HepG2 (cell line): ENCODE measurements around the gene HIGD1A. TPM values are rescaled to one million over a fixed set of nuclear protein-coding genes. Genes with fewer than 3 reads are reported as not detected.

ENCODE experiments used
- GATA4 ChIP-seq: sonication (generic); IDR thresholded peaks from 2 replicates; pipeline ENCODE4 v1.6.1; 2016; ENCODE audit warnings: antibody characterized with exemption, low read depth, borderline replicate concordance
- GATAD2A ChIP-seq: IDR thresholded peaks from 2 replicates; pipeline ENCODE4 v1.6.1; 2016
- MAF1 ChIP-seq: sonication (generic); formaldehyde crosslinking; IDR thresholded peaks from 2 replicates; pipeline ENCODE4 v1.5.0; 2020; ENCODE audit warnings: missing genetic modification reagents, borderline replicate concordance
- SKIL ChIP-seq: sonication (generic); formaldehyde crosslinking; IDR thresholded peaks from 2 replicates; pipeline ENCODE4 v1.8.0; 2022; ENCODE audit warnings: missing genetic modification reagents, mild to moderate bottlenecking, moderate library complexity, borderline replicate concordance
- TCF7 ChIP-seq: sonication (generic); IDR thresholded peaks from 2 replicates; pipeline ENCODE4 v1.6.1; 2016; ENCODE audit warnings: antibody characterized with exemption, low read depth
- TFAP4 ChIP-seq: sonication (generic); IDR thresholded peaks from 2 replicates; pipeline ENCODE4 v1.6.1; 2016; ENCODE audit warnings: low read depth, borderline replicate concordance
- THRA ChIP-seq: sonication (generic); formaldehyde crosslinking; IDR thresholded peaks from 2 replicates; pipeline ENCODE4 v1.4.0; 2020; ENCODE audit warnings: missing genetic modification reagents, borderline replicate concordance
- ZBTB2 ChIP-seq: sonication (generic); formaldehyde crosslinking; IDR thresholded peaks from 2 replicates; pipeline ENCODE4 v1.8.0; 2022; ENCODE audit warnings: low read depth, missing genetic modification reagents
- ZKSCAN5 ChIP-seq: sonication (generic); formaldehyde crosslinking; IDR thresholded peaks from 2 replicates; pipeline ENCODE4 v1.5.1; 2020; ENCODE audit warnings: mild to moderate bottlenecking, missing genetic modification reagents
- ZNF530 ChIP-seq: sonication (generic); formaldehyde crosslinking; IDR thresholded peaks from 2 replicates; pipeline ENCODE4 v1.5.0; 2020; ENCODE audit warnings: low read depth, mild to moderate bottlenecking, missing genetic modification reagents
- ZNF574 ChIP-seq: sonication (generic); formaldehyde crosslinking; IDR thresholded peaks from 2 replicates; pipeline ENCODE4 v1.4.0; 2020; ENCODE audit warnings: missing genetic modification reagents
- ZNF577 ChIP-seq: sonication (generic); formaldehyde crosslinking; IDR thresholded peaks from 2 replicates; pipeline ENCODE4 v1.4.0; 2020; ENCODE audit warnings: mild to moderate bottlenecking, low read depth, missing genetic modification reagents, borderline replicate concordance
- ZNF609 ChIP-seq: sonication (generic); formaldehyde crosslinking; IDR thresholded peaks from 2 replicates; pipeline ENCODE4 v1.4.0; 2020; ENCODE audit warnings: mild to moderate bottlenecking, missing genetic modification reagents, borderline replicate concordance
- polyA plus RNA-seq, 8 experiments: library from polyadenylated mRNA; depleted of rRNA in 3 of 8; stranded (reverse) in 7 of 8; unstranded in 1 of 8; fragments of >200 nt; fragmentation: Illumina TruSeq in 4 of 8; extraction: Trizol in 4 of 8; gene quantifications; 2 replicates each; pipeline versions ENCODE4 v1.2.1 to v1.2.3, GENCODE V29; 2011 to 2016; ENCODE audit warnings: low read depth in 4 of 8, missing spikeins in 1 of 8, mixed read lengths in 1 of 8; ENCODE audit not compliant: insufficient read depth in 1 of 8
- total RNA-seq, 5 experiments: library from RNA; depleted of rRNA; stranded (reverse); fragments of >200 nt; fragmentation: Illumina TruSeq; extraction: Trizol; gene quantifications; 2 replicates each; pipeline ENCODE4 v1.2.3, GENCODE V29; 2016; ENCODE audit warnings: low read depth in 1 of 5

HIGD1A gene
- total and polyA plus RNA-seq, 2 of the 13 experiments (the other 11 are each of a cell fraction or from before 2014, with no cell fraction given) = 222 to 253 TPM

- TF ChIP-seq ZNF574 (CRISPR knock-in tag) (no peak), ZBTB2 (no peak), ZNF577 (CRISPR knock-in tag) (no peak), TCF7 (peak; percentile 80), MAF1 (CRISPR knock-in tag) (no peak), TFAP4 (peak; percentile 24; the same call in 1 of the 2 replicates), ZNF530 (CRISPR knock-in tag) (no peak), THRA (CRISPR knock-in tag) (peak; percentile 39; the same call in 1 of the 2 replicates), ZNF609 (CRISPR knock-in tag) (0 out of 2 replicates have a peak, but pooled peaks have one; percentile 20), GATAD2A (CRISPR knock-in tag) (peak; percentile 55), ZKSCAN5 (CRISPR knock-in tag) (peak; percentile 81), SKIL (peak; percentile 26; the same call in 1 of the 2 replicates), GATA4 (no peak)
These were observed 42.6 kb upstream of the HIGD1A start (continued) for GRCh38 chr3:42846685-42847522.
